T-helper 17 cell (primary cell): ENCODE results near the gene LRMDA. TPM values are rescaled to one million over a fixed set of nuclear protein-coding genes. Genes with fewer than 3 reads are reported as not detected.
A peak's percentile ranks its signal among the peaks of the same experiment; 100 is the strongest.

Experiments
- ATAC-seq: fragments of 150-1000 bp; cut with Tn5 transposase; 2 replicates; pipeline ENCODE4 v1.10.0; 2021; ENCODE audit warnings: mild to moderate bottlenecking, moderate library complexity
- DNase-seq, 3 donors: peaks; one replicate each; pipeline versions ENCODE4 v3.0.0 to v3.0.0-alpha.2; 2020 to 2021
- H3K9me3 ChIP-seq: one replicate; pipeline ENCODE4 v1.7.0; 2013; ENCODE audit warnings: low read length, mild to moderate bottlenecking; ENCODE audit not compliant: control insufficient read depth, poor library complexity, severe bottlenecking
- H3K27ac Mint-ChIP-seq: one replicate; pipeline ENCODE4 v1.8.0; 2022; ENCODE audit warnings: mild to moderate bottlenecking, moderate library complexity, mixed read lengths
- H3K27me3 Mint-ChIP-seq: one replicate; pipeline ENCODE4 v1.8.0; 2022; ENCODE audit warnings: mixed read lengths
- H3K36me3 Mint-ChIP-seq: one replicate; pipeline ENCODE4 v1.8.0; 2022; ENCODE audit warnings: low read depth, mixed read lengths
- H3K4me1 Mint-ChIP-seq: one replicate; pipeline ENCODE4 v1.8.0; 2022; ENCODE audit warnings: mild to moderate bottlenecking, mixed read lengths
- H3K4me3 Mint-ChIP-seq: one replicate; pipeline ENCODE4 v1.8.0; 2022; ENCODE audit warnings: mild to moderate bottlenecking, moderate library complexity, mixed read lengths
- total RNA-seq, 4 donors: library from RNA in 2 of 4; stranded (reverse) in 2 of 4; gene quantifications; one replicate each; pipeline ENCODE4 v1.2.3 and lab custom pipeline; 2022 to 2026

LRMDA gene
- total RNA-seq, 2 donors from 2014 or later: not detected

DNA sequence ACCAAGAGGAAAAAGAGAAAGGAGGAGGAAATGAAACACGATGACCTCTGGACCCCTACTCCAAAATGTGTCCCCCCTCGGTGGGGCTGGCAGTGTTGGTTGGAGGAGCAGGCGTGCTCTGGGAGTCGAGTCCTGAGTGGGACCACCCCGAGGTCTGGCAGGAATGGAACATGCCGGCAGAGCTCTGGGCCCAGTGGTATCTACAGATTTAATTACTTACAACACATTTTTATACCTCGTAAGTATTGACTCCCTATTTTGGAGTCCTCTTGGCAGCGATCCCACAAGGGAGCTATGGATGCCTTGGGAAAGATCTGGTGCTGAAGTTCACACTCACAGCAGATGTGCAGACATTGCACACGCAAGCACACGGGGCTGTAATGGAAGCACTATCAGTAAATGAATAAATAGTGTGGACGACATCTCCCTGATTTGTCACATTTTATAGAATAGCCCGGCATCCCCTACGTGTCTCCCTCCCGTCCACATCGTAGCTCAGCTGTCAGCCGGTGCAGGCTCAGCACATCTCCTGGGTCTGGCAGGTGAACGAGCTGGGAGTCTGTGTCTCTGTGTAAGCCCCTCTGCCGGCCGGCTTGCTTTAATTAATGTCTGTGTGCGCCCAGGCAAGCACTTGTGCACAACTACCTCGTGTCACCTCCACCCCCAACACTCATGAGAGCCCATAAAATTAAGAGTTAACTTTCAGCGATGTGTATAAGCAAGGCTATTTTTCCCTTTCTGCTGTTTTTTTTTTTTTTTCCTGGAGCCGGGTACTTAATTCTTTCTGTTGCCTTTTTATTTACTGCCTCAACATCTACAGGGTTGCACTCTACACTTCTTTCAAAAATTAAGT lies 603.2 kb downstream of the LRMDA start:
- Mint-ChIP-seq H3K27me3 (peaks cover 24% of the 10 kb centered on the region), H3K27ac (no peak overlapping the region), H3K4me1 (peaks cover 2% of the 10 kb centered on the region), H3K4me3 (no peak overlapping the region), H3K36me3 (no peaks in the 10 kb centered on the region)
- H3K9me3 ChIP-seq: no peaks in the 10 kb centered on the region
- DNase-seq: no peak
- no peak for ATAC-seq

DNA sequence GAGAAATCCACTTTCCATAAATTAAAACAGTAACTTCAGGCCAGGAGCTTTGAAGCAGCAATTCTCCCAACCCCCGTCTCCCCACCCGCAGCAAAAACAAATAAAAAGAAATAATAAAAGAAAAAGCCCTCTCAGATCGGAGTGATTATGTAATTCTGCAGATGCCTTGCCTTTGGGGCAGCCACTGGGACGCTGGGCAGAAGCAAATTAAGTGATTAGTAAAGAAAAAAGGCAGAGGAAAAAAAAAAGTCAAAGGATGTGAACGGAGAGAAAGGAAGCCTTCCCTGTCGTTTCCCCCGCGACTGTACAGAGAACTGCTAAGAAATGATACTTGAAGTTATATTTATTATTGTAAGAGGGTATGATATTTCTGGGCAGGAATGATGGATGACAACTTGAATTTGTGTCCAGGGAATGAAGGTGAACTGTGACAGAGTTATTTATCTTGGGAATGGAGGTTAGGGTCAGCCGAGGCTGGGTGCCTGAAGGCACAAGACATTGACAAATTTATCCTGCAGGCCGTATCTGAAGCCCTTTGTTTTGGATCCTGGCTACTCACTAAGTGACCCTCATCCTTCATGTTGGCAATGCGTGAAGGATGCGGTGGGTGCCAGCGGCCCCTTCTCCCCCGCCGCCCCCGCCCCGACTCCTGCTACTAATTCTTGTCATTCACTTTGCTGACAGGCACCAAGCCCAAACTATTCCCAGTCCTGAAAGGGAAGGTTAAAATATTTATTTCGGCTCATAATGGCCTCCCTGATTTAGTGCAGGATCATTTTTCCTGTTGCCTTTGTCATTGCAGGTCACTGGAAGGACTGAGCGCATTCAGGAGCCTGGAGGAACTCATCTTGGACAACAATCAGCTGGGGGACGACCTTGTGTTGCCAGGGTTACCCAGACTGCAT lies 604.0 kb downstream of the LRMDA start:
- H3K27me3 Mint-ChIP-seq: peaks cover 24% of the 10 kb centered on the region
- H3K4me3 Mint-ChIP-seq: no peak overlapping the region
- H3K4me1 Mint-ChIP-seq: peaks cover 2% of the 10 kb centered on the region
- no peaks in the 10 kb centered on the region for H3K36me3 Mint-ChIP-seq
- ATAC-seq (no peak), DNase-seq (no peak)
- no peak overlapping the region for H3K27ac Mint-ChIP-seq
- H3K9me3 ChIP-seq: no peaks in the 10 kb centered on the region

DNA sequence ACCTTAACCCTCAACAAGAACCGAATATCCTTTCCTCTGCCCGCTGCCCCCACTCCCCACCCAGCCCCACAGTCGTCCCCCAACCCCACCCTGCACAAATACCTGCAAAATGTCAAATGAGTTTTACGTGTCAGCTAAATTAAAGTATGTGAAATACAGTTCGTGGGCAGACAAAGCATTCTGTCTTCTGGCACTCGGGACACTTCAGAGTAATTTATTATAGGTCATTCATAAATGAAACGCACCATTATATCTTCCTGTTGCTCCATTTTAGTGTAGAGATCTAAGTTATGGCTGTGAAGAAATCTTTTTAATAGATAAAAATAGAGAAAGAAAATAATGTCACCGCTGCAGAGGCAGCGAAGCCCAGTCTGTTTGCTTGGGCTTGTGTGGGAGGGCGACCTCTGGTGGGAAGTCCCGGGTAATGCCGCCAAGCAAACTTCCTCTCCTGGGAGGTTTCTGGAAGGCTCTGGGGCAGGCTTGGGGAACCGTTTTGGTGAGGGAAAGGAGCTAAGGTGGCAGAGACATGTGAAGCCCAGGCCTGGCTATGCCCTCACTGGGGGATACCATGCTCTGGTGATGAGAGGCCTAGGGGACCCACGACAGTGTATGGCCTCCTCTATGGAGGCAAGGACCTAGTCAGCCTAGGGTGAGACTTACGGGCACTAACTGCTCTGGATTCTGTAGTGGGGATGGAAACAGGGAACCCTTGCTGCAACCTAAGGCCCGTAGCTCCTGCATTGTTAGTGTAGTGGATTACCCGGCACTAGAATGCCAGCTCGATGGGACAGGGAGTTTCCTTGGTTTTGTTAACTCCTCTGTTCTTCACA lies 604.9 kb downstream of the LRMDA start:
- peak; percentile 33 for ATAC-seq
- no peaks in the 10 kb centered on the region for H3K9me3 ChIP-seq
- Mint-ChIP-seq H3K36me3 (no peaks in the 10 kb centered on the region), H3K27ac (no peak overlapping the region), H3K4me3 (no peak overlapping the region), H3K4me1 (peaks cover 2% of the 10 kb centered on the region), H3K27me3 (peaks cover 24% of the 10 kb centered on the region)
- DNase-seq: peak in 1 of 3 donors; percentile 29

DNA sequence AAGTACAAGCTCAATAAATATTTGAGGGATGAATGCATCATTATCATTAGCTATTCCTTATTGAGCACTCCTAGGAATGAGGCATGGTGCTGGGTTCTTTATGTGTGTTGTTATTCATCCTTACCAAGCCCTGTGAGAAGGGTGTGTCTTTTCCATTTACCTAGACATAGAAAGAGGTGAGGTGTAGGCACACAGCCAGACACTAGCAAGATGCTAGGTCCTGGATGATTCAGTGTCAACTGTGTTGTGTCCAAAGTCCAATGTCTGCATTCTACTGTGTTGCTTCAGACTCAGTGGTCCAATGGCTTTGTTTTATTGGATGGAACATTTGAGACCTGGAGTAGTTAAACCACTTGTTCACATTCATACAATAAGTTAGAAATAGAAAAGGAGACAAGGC lies 605.5 kb downstream of the LRMDA start:
- no peaks in the 10 kb centered on the region for H3K36me3 Mint-ChIP-seq
- H3K27ac Mint-ChIP-seq: no peak overlapping the region
- DNase-seq (no peak), ATAC-seq (no peak)
- no peaks in the 10 kb centered on the region for H3K9me3 ChIP-seq
- no peak overlapping the region for H3K4me3 Mint-ChIP-seq
- H3K27me3 Mint-ChIP-seq: peaks cover 24% of the 10 kb centered on the region
- H3K4me1 Mint-ChIP-seq: peaks cover 2% of the 10 kb centered on the region

DNA sequence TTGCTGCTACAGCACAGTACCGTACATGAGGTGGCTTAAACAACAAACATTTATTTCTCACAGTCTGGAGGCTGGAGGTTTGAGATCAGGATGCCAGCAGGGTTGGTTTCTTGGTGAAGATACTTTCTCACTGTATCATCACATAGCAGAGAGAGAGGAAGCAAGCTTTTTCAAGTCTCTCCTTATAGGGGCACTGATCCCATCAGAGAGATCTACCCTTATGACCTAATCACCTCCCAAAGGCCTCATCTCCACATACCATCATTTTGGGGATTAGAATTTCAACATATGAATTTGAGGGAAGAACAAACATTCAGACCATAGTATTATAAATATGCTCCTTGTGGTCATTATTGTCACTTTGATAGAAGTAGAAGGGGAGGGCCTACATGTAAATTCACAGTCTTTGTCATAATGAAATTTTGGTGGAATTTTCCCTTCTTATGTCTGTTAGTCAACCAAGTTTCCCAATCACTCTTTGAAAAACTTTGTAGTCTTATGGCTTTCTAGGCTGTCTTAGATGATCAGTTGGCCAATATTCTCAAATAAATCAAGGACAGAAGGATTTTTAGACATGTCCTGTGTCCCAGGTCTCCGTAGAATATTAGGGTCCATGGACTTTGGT lies 606.2 kb downstream of the LRMDA start:
- Mint-ChIP-seq H3K27ac (no peak overlapping the region), H3K4me3 (no peak overlapping the region), H3K36me3 (no peaks in the 10 kb centered on the region), H3K27me3 (peaks cover 20% of the 10 kb centered on the region), H3K4me1 (peaks cover 2% of the 10 kb centered on the region)
- DNase-seq: no peak
- ATAC-seq: no peak
- H3K9me3 ChIP-seq: no peaks in the 10 kb centered on the region

DNA sequence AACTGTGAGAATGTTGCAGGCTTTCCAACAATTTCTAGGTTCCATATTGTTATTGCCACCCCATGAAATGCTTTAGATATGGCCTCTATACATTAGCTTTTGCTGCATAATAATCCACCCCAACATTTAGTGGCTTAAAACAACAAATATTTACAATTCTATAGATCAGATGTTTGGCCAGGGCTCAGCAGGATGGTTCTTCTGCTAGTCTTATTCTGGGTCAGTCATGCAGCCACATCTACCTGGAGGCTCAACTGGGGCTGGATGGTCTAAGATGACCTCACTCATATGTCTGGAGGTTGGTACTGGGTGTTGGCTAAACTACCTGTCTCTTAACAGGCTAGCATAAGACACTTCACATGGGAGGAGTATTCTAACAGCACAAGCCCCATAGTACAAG lies 607.3 kb downstream of the LRMDA start:
- Mint-ChIP-seq H3K4me3 (no peak overlapping the region), H3K27ac (no peak overlapping the region), H3K4me1 (peaks cover 2% of the 10 kb centered on the region), H3K27me3 (peaks cover 13% of the 10 kb centered on the region), H3K36me3 (no peaks in the 10 kb centered on the region)
- no peak for ATAC-seq
- no peaks in the 10 kb centered on the region for H3K9me3 ChIP-seq
- no peak for DNase-seq

DNA sequence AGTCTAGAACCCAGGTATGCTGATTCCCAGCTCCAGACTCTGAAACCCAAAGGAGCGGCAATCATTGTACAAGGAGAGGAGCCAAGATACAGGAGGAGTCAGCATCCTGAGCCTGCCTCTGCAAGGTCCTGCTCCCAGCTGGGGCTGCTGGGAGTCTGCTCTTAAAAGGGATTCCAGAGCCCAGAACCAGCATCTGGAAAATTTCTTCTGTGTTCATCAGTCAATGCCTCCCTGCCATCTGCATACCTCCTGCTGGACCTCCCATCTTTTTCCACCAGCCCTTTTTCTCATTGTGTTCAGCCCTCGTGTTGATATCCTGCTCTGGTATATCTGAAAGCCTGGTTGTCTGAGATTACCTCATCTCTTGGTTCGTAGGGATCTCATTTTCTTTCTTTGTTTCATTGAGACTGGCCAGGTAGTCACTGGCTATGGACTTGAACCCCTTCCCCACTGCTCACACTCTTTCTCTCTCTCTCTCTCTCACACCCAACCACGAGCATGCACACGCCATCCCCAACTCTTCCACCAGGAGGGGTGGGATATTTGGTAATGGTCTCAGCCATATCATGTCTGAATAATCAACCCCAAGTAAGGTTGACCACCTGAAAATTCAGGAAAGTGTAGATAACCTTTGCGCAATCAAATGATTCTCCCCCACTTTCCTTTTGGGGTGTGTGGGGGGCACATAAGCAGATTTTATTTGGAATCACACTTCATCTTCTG lies 608.8 kb downstream of the LRMDA start:
- Mint-ChIP-seq H3K27ac (no peak overlapping the region), H3K4me1 (no peaks in the 10 kb centered on the region), H3K27me3 (no peaks in the 10 kb centered on the region), H3K36me3 (no peaks in the 10 kb centered on the region), H3K4me3 (no peak overlapping the region)
- ATAC-seq (no peak), DNase-seq (no peak)
- no peaks in the 10 kb centered on the region for H3K9me3 ChIP-seq

DNA sequence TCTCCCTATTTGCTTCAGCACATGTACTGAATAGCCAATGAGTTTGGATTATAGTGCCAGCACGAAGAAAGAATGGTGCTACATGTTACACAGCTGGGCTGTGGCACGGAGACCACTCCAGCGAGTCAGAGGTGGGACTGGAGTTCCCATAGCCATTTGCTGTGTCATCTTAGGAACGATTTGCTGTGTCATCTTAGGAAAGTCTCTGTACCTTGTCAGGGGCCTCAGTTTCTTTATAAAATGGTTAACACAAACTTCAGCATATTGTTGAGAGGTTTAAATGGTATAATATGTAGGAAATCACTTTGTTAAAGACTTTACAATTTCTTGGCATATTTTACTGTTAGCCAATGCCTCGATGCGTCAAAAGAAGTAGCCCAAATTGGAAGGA lies 609.4 kb downstream of the LRMDA start:
- Mint-ChIP-seq H3K27me3 (no peaks in the 10 kb centered on the region), H3K27ac (no peak overlapping the region), H3K36me3 (no peaks in the 10 kb centered on the region), H3K4me3 (no peak overlapping the region), H3K4me1 (no peaks in the 10 kb centered on the region)
- DNase-seq (no peak), ATAC-seq (no peak)
- no peaks in the 10 kb centered on the region for H3K9me3 ChIP-seq

DNA sequence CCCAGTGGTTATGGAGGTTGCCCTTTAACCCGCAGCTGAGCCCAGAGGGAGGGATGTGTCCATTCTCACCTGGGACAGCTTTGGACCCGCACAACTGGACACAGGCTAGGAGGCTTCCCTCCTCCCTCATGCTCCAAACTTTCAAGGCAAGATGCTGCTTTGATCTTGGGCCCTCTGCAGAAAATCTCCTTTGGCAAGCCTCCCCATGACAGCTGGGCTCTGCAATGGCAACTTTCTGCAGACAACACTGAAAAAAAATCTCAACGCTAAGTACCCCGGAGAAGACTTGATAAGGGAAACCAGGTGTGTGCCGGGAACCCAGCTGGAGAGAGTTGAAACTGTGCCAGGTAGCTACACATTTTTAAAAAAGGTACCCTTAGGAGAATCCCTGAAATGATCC lies 610.1 kb downstream of the LRMDA start:
- Mint-ChIP-seq H3K27ac (no peak overlapping the region), H3K4me1 (no peaks in the 10 kb centered on the region), H3K36me3 (no peaks in the 10 kb centered on the region), H3K27me3 (no peaks in the 10 kb centered on the region), H3K4me3 (no peak overlapping the region)
- DNase-seq (no peak), ATAC-seq (no peak)
- H3K9me3 ChIP-seq: no peaks in the 10 kb centered on the region

DNA sequence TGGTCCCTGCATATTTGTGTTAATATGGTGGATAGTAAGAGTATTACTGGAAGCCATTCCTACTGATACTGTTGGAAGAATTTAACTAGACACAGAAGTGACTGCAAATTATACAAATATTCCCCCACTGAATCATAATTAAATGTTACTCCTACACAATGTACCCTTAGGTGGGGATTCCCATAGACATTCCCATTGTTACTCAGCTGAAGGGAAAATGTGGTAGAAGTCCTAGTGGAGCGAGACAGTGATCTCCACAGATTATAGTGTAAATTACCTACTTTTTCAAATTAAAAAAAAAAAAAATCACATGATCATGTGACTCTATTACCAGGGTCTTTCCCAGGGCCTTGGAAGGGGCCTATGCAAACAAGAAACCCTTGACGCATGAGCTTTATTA lies 611.8 kb downstream of the LRMDA start:
- DNase-seq: no peak
- no peaks in the 10 kb centered on the region for H3K9me3 ChIP-seq
- Mint-ChIP-seq H3K4me3 (no peak overlapping the region), H3K4me1 (no peaks in the 10 kb centered on the region), H3K27me3 (no peaks in the 10 kb centered on the region), H3K36me3 (no peaks in the 10 kb centered on the region), H3K27ac (no peak overlapping the region)
- no peak for ATAC-seq

DNA sequence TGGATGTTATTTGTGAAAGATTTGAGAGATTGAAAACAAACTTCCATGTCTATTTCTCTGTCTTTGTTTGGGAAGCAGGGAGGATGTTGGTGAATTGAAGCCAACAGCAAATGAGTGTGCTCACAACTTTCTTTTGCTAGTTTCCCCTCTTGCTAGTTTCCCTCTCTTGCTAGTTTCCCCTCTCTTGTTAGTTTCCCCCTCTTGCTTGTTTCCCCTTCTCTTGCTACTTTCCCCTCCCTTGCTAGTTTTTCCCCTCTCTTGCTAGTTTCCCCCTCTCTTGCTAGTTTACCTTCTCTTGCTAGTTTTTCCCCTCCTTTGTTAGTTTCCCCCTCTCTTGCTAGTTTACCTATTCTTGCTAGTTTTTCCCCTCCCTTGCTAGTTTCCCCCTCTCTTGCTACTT lies 613.3 kb downstream of the LRMDA start:
- no peaks in the 10 kb centered on the region for H3K9me3 ChIP-seq
- Mint-ChIP-seq H3K4me1 (no peaks in the 10 kb centered on the region), H3K4me3 (no peak overlapping the region), H3K27me3 (peaks cover 3% of the 10 kb centered on the region), H3K27ac (no peak overlapping the region), H3K36me3 (no peaks in the 10 kb centered on the region)
- DNase-seq: no peak
- ATAC-seq: no peak

DNA sequence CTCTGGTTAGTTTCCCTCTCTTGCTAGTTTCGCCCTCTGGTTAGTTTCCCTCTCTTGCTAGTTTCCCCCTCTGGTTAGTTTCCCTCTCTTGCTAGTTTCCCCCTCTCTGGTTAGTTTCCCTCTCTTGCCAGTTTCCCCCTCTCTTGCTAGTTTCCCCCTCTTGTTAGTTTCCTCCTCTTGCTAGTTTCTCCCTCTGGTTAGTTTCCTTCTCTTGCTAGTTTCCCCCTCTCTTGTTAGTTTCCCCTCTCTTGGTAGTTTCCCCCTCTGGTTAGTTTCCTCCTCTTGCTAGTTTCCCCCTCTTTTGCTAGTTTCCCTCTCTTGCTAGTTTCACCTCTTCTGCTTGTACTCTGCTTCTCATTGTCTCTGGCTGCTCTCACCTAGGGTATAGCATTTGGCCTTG lies 613.8 kb downstream of the LRMDA start:
- Mint-ChIP-seq H3K36me3 (no peaks in the 10 kb centered on the region), H3K4me3 (no peak overlapping the region), H3K4me1 (no peaks in the 10 kb centered on the region), H3K27ac (no peak overlapping the region), H3K27me3 (peaks cover 8% of the 10 kb centered on the region)
- DNase-seq (no peak), ATAC-seq (no peak)
- H3K9me3 ChIP-seq: no peaks in the 10 kb centered on the region
